ENCODE results near the gene ANO7.

ANO7 gene

GRCh38 chr2:241228081-241228859 is 39.8 kb downstream of the ANO7 start:
- no peak for DNase-seq (ENCODE audit: low read depth in 2 of 2)

GRCh38 chr2:241228860-241229516 is 40.5 kb downstream of the ANO7 start:
- no peak for DNase-seq (ENCODE audit: low read depth in 2 of 2)

GRCh38 chr2:241229563-241230401 is 41.3 kb downstream of the ANO7 start:
- no peak for DNase-seq (ENCODE audit: low read depth in 2 of 2)

- no peak for DNase-seq (ENCODE audit: low read depth in 2 of 2)
Measured at GRCh38 chr2:241230435-241230834, 42.0 kb downstream of the ANO7 start.

GRCh38 chr2:241232736-241233575 is 44.5 kb downstream of the ANO7 start:
- no peak for DNase-seq (ENCODE audit: low read depth in 2 of 2)

- no peak for DNase-seq (ENCODE audit: low read depth in 2 of 2)
Measured at GRCh38 chr2:241234066-241234790, 45.8 kb downstream of the ANO7 start.

- no peak for DNase-seq (ENCODE audit: low read depth in 2 of 2)
Measured at GRCh38 chr2:241234962-241235740, 46.7 kb downstream of the ANO7 start.

- DNase-seq (ENCODE audit: low read depth in 2 of 2): no peak
Measured at GRCh38 chr2:241235859-241236593, 47.5 kb downstream of the ANO7 start.

GRCh38 chr2:241237047-241237446 is 48.6 kb downstream of the ANO7 start:
- no peak for DNase-seq (ENCODE audit: low read depth in 2 of 2)

GRCh38 chr2:241237949-241238371 is 49.5 kb downstream of the ANO7 start:
- no peak for DNase-seq (ENCODE audit: low read depth in 2 of 2)

GRCh38 chr2:241238693-241239198 is 50.3 kb downstream of the ANO7 start:
- DNase-seq (ENCODE audit: low read depth in 2 of 2): no peak

GRCh38 chr2:241239552-241240202 is 51.2 kb downstream of the ANO7 start:
- DNase-seq (ENCODE audit: low read depth in 2 of 2): no peak

GRCh38 chr2:241240320-241241004 is 52.0 kb downstream of the ANO7 start:
- no peak for DNase-seq (ENCODE audit: low read depth in 2 of 2)

- DNase-seq (ENCODE audit: low read depth in 2 of 2): no peak
Measured at GRCh38 chr2:241241669-241242068, 53.2 kb downstream of the ANO7 start.

- no peak for DNase-seq (ENCODE audit: low read depth in 2 of 2)
Measured at GRCh38 chr2:241242306-241242705, 53.8 kb downstream of the ANO7 start.

GRCh38 chr2:241244368-241244767 is 55.9 kb downstream of the ANO7 start:
- DNase-seq (ENCODE audit: low read depth in 2 of 2): no peak

GRCh38 chr2:241248289-241248688 is 59.8 kb downstream of the ANO7 start:
- DNase-seq (ENCODE audit: low read depth in 2 of 2): no peak

GRCh38 chr2:241248897-241249296 is 60.4 kb downstream of the ANO7 start:
- DNase-seq (ENCODE audit: low read depth in 2 of 2): no peak

Data from stimulated activated CD4-positive, alpha-beta T cell treated with anti-CD3 and anti-CD28 coated beads, Interleukin-4, amount 100 ng/mL, for 48 hours (primary cell).